Measurements from ENCODE around the gene CWC25. TPM values are rescaled to one million over a fixed set of nuclear protein-coding genes. Genes with fewer than 3 reads are reported as not detected.
A peak's percentile ranks its signal among the peaks of the same experiment; 100 is the strongest.

The CWC25 gene
- total RNA-seq, 1 donor from 2014 or later, result 13.0 TPM

DNA sequence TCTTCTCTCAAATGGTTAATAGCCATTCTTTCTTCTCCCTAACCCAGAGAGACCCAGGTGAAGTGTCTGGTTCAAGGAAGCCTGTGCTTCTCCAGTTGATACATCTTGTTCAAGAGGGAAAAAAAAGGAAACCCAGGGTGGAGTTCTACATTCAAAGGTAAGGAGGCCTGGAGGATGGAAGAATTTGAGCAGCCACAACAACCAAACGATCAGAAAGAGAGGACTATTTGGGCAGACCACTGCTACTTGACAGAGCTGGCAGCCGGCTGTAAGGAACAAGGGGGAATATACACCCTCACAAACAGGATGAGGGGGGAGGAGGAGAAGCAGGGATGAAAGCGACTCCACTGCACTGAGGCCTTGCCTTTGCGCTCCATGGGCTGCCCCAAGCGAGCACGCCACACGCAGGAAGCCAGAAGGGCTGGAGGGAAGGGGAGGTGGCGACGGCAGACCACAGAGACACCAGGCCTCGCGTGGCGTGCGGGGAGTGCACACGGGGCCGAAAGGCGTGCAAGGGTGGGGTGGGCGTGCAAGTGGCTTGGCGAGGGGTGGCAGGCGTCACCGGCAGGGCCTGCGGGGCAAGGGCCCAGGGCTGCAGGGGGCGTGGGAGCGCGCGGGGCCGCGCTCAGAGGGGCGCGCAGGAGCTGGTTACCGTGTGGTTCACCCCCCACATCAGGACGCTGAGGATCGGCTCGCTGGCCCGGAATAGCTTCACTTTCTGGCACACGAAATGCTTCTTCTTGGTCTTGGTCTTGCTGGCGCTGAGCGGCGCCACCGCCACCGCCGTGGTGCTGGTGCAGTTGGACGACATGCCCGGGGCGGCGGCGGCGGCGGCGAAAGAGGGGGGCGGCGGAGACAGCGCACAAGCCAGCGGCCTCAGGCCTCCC, 26.3 kb downstream of the CWC25 start:
- no peak for TF ChIP-seq CTCF (IDR thresholded peaks at IDR 0.05; ENCODE audit: partially characterized antibody, unreplicated experiment)
- peak overlapping the region; percentile 94 for H3K4me3 Mint-ChIP-seq (ENCODE audit: unreplicated experiment)
- peaks cover 12% of the 10 kb centered on the region for H3K36me3 Mint-ChIP-seq (ENCODE audit: unreplicated experiment)
- peaks cover 20% of the 10 kb centered on the region for H3K4me1 Mint-ChIP-seq (ENCODE audit: low read depth, unreplicated experiment)
- H3K27ac Mint-ChIP-seq (ENCODE audit: unreplicated experiment), result peak overlapping the region; percentile 80
- peaks cover 9% of the 10 kb centered on the region for H3K9me3 Mint-ChIP-seq (ENCODE audit: unreplicated experiment)
- peak; percentile 57 for DNase-seq
- H3K27me3 Mint-ChIP-seq (ENCODE audit: unreplicated experiment), result peaks cover 12% of the 10 kb centered on the region

DNA sequence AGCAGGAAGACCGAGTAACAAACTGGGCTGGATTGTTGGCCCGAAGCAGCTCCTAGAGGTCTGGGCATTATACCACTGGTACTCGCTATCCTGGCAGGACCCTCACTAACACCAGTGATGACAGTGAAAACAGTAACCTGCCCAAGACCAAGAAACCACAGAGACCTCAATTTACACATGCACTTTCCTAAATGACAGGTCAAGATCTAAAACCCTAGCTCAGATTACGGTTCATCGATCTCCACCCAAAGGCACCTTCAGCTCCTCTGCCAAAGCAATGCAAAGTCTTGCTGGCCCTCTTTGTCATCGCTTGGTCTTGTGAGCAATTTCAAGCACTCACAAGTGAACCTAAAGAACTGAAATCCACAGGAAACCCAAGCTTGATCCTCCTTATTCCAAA, 27.3 kb downstream of the CWC25 start:
- Mint-ChIP-seq H3K27me3 (ENCODE audit: unreplicated experiment) (peaks cover 12% of the 10 kb centered on the region), H3K4me1 (ENCODE audit: low read depth, unreplicated experiment) (peaks cover 20% of the 10 kb centered on the region), H3K27ac (ENCODE audit: unreplicated experiment) (peak overlapping the region; percentile 17), H3K36me3 (ENCODE audit: unreplicated experiment) (peaks cover 11% of the 10 kb centered on the region), H3K9me3 (ENCODE audit: unreplicated experiment) (peaks cover 9% of the 10 kb centered on the region), H3K4me3 (ENCODE audit: unreplicated experiment) (peak overlapping the region; percentile 94)
- no peak for TF ChIP-seq CTCF (IDR thresholded peaks at IDR 0.05; ENCODE audit: partially characterized antibody, unreplicated experiment)
- no peak for DNase-seq

GRCh38 chr17:38797158-38797490, 28.0 kb downstream of the CWC25 start:
- H3K9me3 Mint-ChIP-seq (ENCODE audit: unreplicated experiment), result peaks cover 9% of the 10 kb centered on the region
- H3K27me3 Mint-ChIP-seq (ENCODE audit: unreplicated experiment), result peaks cover 12% of the 10 kb centered on the region
- peak overlapping the region; percentile 94 for H3K4me3 Mint-ChIP-seq (ENCODE audit: unreplicated experiment)
- no peak for TF ChIP-seq CTCF (IDR thresholded peaks at IDR 0.05; ENCODE audit: partially characterized antibody, unreplicated experiment)
- peaks cover 20% of the 10 kb centered on the region for H3K4me1 Mint-ChIP-seq (ENCODE audit: low read depth, unreplicated experiment)
- DNase-seq, result no peak
- peaks cover 11% of the 10 kb centered on the region for H3K36me3 Mint-ChIP-seq (ENCODE audit: unreplicated experiment)
- H3K27ac Mint-ChIP-seq (ENCODE audit: unreplicated experiment), result no peak overlapping the region

- H3K27ac Mint-ChIP-seq (ENCODE audit: unreplicated experiment), result no peak overlapping the region
Measured at GRCh38 chr17:38796451-38797157, 28.5 kb downstream of the CWC25 start.

More at GRCh38 chr17:38796451-38797157, 28.5 kb downstream of the CWC25 start:
- DNase-seq, result no peak
- peaks cover 20% of the 10 kb centered on the region for H3K4me1 Mint-ChIP-seq (ENCODE audit: low read depth, unreplicated experiment)
- peaks cover 12% of the 10 kb centered on the region for H3K27me3 Mint-ChIP-seq (ENCODE audit: unreplicated experiment)
- H3K4me3 Mint-ChIP-seq (ENCODE audit: unreplicated experiment), result peak overlapping the region; percentile 94
- H3K36me3 Mint-ChIP-seq (ENCODE audit: unreplicated experiment), result peaks cover 11% of the 10 kb centered on the region
- TF ChIP-seq CTCF (IDR thresholded peaks at IDR 0.05; ENCODE audit: partially characterized antibody, unreplicated experiment), result no peak
- H3K9me3 Mint-ChIP-seq (ENCODE audit: unreplicated experiment), result peaks cover 9% of the 10 kb centered on the region

All from glutamatergic neuron (in vitro differentiated cells).